Amniotic epithelial cell (primary cell): ENCODE data around the gene OXT.

Source experiments
- DNase-seq: peaks from one replicate; pipeline ENCODE4 v3.0.0-alpha.2; 2010; ENCODE audit warnings: low read depth

Gene OXT

GRCh38 chr20:3109350-3110302, 38.2 kb downstream of the OXT start:
- DNase-seq: no peak

DNA sequence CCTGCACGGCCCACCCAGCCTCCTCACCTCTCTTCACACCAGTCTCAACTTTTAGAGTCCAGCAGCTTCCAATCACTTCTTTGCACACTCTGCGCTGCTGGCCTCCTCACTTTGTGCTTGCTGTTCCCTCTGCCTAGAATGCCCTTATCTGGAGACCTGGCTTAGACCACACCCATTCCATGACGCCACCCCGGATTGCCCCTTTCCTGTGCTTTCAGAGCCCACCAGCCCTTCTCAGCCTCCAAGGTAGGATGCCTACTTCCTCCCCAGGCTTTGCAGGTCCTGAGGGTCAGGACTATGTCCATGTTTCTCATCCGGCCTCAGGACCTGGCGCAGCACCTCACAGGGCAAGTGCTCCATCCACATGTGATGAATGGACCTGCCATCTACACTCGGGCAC, 40.1 kb downstream of the OXT start:
- DNase-seq: no peak

DNA sequence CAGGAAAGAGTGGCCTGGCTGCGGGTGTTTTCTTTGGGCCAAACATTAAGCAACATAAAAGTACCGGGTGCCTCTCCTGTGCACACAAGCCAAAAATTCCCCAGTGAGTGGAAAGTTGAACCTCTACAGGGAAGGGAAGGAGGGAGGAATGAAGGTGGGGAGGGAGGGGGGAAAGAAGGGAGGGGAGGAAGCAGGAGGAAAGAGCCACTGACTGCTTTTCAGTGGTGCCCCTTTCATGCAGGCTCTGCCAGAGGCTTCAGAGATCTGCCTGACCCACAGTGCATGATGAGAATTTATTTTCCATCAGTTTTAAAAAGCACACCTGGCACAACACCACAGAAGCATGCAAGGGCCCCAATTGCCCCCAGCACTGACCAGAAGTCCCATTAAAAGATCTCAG, 40.6 kb downstream of the OXT start:
- DNase-seq: no peak

DNA sequence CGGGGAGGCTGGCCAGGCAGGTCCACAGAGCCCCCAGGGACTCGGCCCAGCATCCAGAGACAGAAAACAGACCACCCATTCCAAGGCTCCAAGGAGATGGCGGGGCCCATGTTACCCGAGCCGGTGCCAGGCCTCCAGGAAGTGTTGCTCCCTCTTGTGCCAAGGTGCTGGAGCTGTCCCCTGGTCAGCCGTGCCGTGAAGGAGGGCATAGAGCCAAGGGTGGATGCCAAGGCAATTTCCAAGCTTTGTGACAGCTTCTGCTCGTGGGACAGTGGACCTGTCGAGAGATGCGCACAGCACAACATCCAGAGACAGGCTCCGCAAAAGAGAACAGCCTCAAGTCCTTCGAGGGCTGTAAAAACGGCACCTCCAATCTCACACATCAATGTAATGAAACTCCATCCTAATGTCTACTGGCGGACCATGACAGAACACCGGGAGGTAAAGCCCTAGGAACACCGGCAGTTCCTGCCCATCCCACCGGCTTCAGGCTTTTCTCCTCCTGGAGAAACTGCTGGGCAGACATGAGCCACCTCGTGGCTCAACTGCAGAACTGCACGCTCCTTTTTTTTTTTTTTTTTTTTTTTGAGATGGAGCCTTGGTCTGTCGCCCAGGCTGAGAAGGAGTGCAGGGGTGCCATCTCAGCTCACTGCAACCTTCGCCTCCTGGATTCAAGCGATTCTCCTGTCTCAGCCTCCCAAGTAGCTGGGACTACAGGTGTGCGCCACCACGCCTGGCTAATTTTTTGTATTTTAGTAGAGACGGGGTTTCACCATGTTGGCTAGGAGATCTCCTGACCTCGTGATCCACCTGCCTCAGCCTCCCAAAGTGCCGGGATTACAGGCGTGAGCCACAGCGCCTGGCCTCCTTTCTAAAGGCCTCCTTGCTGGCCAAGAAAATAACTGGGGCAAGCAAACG, 44.0 kb downstream of the OXT start:
- peak; percentile 49 for DNase-seq

- no peak for DNase-seq
Observed at GRCh38 chr20:3116341-3116740, 44.9 kb downstream of the OXT start.

DNA sequence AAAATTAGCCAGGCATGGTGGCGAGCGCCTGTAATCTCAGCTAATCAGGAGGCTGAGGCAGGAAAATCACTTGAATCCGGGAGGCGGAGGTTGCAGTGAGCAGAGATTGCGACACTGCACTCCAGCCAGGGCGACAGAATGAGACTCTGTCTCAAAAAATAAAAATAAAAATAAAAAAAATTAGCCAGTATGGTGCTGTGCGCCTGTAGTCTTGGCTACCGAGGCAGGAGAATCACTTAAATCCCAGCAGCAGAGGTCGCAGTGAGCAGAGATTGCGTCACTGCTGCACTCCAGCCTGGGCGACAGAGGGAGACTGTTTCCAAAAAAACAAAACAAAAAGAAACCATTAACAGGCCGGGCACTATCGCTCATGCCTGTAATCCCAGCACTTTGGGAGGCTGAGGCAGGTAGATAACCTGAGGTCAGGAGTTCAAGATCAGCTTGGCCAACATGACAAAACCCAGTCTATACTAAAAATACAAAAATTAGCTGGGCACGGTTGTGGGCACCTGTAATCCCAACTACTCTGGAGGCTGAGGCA, 46.5 kb downstream of the OXT start:
- DNase-seq: peak; percentile 69

GRCh38 chr20:3119044-3119443, 47.6 kb downstream of the OXT start:
- peak; percentile 41 for DNase-seq

DNA sequence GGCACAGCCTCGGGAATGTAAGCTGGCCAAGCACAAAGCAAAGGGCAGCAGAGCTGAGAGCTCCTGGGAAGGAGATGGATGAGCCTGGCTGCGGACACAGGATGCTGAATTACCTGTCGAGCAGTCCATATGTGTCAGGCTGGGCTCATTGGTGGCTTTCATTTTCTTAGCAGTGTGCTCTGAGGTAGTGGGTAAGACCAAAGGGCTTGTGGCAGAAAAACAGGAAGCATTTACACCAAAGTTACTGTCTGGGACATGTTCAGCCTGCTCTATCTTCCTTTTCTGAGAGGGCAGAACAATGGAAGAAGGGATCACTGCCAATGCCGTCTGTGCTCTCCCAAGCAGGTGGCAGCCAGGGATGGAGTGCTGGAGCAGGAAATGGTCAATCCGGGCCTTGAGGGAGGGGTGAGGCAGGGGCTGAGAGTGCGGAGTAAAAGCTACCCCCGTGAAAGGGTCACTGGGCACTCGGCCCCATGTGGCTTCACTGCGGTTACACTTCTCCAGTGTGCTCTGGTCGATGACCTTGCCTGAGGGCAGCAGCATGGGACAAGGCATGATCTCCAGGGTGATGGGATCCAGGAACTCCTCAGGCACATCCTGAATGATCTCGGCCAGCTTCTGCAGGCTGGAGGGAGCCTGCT, 50.0 kb downstream of the OXT start:
- no peak for DNase-seq
